Measurements from ENCODE around the gene DUSP28. TPM values are rescaled to one million over a fixed set of nuclear protein-coding genes. Genes with fewer than 3 reads are reported as not detected.

Gene DUSP28
- polyA plus RNA-seq, 4 donors: 5.2 to 8.6 (median 6.9) TPM

Other genes with a start within 250 kb of the DUSP28 start
- gene GPC1, start 124.7 kb upstream of the DUSP28 start, polyA plus RNA-seq (ENCODE audit: insufficient read length in 4 of 4): 10 to 100 TPM; 31.7 to 77.1 (median 38.3) TPM
- gene ANKMY1, start 2.4 kb upstream of the DUSP28 start, polyA plus RNA-seq (ENCODE audit: insufficient read length in 4 of 4): 10 to 100 TPM; 10.0 to 17.8 (median 11.1) TPM
- gene RNPEPL1, start 8.1 kb downstream of the DUSP28 start, polyA plus RNA-seq (ENCODE audit: insufficient read length in 4 of 4): 10 to 100 TPM; 16.7 to 33.8 (median 25.1) TPM
- 10 to 100 TPM; 20.5 to 41.1 (median 20.8) TPM for gene CAPN10, start 26.4 kb downstream of the DUSP28 start, polyA plus RNA-seq (ENCODE audit: insufficient read length in 4 of 4)
- 1 to 10 TPM; 1.1 to 3.0 (median 1.4) TPM for gene GPR35, start 65.1 kb downstream of the DUSP28 start, polyA plus RNA-seq (ENCODE audit: insufficient read length in 4 of 4)
- gene AQP12B, start 122.5 kb downstream of the DUSP28 start, polyA plus RNA-seq (ENCODE audit: insufficient read length in 4 of 4): 1 to 10 TPM in 1 of 4 donors, under 1 TPM in 3; 0.17 to 2.5 (median 0.26) TPM
- gene AQP12A, start 131.5 kb downstream of the DUSP28 start, polyA plus RNA-seq (ENCODE audit: insufficient read length in 4 of 4): 1 to 10 TPM in 1 of 4 donors, under 1 TPM in 1, not detected in 2; 0.60 to 1.6 TPM

Measured in left renal pelvis (tissue), 4 donors.